SH-SY5Y (cell line): ENCODE data around the gene GET3.

Experiments
- GATA2 ChIP-seq: IDR thresholded peaks from 2 replicates; pipeline ENCODE4 v1.6.1; 2011; ENCODE audit warnings: mild to moderate bottlenecking, low read depth, low read length
- GATA3 ChIP-seq: IDR thresholded peaks from 2 replicates; pipeline ENCODE4 v1.6.1; 2011; ENCODE audit warnings: low read depth, mild to moderate bottlenecking, low read length, moderate library complexity

Gene GET3

DNA sequence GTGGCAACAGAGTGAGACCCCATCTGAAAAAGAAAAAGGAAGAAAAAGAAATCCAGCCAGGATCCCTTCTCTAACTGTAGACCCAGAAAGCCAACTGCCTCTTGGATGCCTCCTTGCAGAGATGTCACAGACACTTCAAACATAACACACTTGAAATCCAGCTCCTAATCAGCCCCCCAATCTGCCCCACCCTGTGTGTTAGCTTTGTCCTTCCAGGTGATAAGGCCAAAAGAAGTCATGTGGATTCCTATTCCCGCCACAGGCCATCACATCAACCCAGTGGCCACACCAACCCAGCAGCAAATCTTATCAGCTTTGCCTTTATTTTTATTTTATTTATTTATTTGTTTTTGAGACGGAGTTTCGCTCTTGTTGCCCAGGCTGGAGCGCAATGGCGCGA lies 22.4 kb downstream of the GET3 start:
- TF ChIP-seq GATA2: no peak
- TF ChIP-seq GATA3: no peak

DNA sequence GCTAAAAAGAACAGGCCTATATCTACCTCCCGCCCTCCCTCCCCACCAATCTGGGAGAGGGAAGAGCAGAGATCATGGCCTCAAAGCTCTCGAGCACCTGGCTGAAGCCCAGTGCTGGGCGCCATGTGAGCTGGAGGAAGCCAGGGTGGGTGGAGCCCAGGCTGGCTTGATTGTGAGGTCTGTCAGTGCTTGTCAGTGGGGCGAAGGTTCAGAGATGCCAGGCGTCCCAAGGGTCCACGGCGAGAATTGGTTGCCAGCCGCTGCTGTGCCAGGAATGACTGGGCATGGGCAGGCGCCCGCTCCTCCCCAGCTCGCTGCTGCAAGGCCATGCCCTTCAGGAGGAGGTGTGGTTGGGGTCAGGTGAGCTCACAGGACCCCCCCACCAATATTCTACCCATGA lies 25.8 kb downstream of the GET3 start:
- TF ChIP-seq GATA2 (no peak), GATA3 (no peak)

DNA sequence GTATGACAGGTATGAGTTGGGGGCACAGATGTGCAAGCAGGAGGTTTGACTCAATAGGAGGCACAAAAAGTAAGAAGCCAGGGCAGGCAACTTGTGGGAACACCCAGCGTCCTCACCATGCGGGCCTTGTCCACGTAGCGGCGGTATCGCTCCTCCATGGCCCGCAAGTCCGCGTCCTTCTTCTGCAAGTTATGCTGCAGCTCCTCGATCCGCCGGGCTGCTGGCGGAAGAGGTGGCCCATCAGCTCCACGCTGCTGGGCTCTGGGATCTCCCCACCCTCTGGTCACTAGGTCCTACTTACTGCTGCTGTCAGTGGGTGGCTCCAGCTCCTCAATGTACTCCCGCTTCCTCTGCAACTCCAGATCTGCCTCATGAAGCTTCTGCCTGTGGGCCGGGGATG lies 27.4 kb downstream of the GET3 start:
- no peak for TF ChIP-seq GATA2
- TF ChIP-seq GATA3: no peak

DNA sequence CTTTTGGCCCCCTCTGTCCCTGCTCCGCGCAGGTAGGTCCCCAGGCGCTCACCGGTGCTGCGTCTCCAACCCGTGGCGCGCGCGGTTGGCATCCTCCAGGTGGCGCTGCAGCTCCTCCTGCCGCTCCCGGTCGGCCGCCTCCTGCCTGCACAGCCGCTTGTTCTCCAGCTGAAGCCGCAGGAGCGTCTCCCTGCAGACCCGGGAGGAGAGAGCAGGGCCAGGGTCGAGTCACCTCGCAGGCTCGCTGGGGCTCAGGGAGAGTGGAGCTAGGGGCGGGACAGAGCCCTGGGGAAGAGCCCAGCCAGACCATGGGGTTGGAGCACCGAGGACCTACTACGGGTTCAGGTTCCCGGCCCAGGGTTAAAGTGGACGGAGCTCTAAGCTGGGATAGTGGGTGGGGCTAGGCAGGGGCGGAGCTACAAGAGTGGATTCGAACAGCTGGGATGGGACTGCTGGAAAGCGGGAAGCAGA lies 28.8 kb downstream of the GET3 start:
- no peak for TF ChIP-seq GATA2
- no peak for TF ChIP-seq GATA3

DNA sequence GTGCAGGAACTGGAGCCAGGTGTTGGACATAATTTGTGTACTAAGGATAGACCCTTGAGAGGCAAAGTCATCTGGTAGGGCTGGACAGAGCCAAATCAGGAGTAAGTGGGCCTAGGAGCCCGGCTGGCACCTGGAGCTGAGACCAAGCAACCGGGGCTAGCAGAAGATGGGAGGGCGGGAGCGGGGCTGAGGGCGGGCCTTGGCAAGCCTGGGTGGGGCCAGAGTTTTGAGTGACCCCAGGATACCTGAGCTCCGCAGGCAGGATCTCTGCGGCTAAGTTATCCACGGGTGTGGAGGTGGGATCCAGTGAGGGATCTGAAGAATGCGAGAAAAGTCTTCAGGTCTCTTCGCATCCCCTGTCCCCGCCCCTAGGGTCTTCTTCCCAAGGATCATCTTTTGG lies 29.9 kb downstream of the GET3 start:
- TF ChIP-seq GATA2 (no peak), GATA3 (no peak)

DNA sequence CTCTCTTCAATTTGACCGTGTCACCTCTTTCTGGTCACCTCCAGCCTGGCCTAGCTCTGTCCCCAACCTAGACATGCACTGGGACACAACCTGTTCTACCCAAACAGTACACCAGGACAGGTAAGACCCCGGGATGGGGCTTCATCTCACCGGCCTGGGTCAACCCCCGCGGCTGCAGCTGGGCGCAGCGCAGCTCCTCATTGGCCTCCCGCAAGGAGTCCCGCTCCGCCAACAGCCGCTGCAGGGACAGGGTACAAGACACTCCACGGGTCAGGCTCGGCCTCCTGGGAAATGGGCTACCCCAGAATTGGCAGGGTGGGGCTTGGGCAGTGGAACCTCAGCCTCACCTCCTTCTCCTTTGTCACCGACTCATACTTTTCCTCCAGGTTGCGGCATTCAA lies 30.4 kb downstream of the GET3 start:
- TF ChIP-seq GATA2 (no peak), GATA3 (no peak)

DNA sequence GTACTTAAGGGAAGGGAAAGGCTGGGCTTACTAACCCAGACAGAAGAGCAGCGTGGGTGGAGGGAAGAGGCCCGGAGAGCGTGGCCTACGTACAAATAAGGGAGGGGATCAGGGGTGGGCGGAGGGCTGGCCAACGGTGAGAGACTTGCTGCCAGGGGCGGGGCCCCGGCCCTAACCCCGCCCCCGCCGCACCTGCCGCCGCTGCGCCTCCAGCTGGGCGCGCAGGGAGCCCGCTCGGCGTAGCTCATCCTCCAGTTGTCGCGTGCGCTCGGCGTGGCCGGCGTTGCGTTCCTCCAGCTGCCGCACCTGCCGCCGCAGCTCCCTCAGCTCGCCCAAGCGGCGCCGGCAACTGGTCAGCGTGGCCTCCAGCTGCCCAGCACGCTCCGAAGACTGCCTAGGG lies 32.4 kb downstream of the GET3 start:
- TF ChIP-seq GATA2: no peak
- no peak for TF ChIP-seq GATA3

DNA sequence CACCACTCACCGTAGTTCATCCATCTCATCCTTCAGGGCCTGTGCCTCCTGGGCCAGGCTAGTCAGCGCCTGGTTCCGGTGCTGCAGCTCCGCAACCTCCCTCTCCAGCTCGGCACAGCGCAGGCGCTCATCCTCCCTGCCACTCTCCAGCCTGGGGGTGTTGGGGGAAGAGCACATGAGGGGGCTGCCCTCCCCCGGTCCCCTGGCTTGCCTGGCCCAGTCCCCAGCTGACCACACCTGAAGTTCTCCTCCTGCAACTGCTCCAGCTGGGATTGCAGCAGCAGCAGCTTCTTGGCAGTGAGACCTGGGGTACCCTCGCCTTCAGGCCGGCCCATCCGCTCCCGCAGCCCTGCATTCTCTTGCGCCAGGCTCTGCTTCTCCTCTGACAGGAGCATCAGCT lies 33.6 kb downstream of the GET3 start:
- TF ChIP-seq GATA3: no peak
- no peak for TF ChIP-seq GATA2

DNA sequence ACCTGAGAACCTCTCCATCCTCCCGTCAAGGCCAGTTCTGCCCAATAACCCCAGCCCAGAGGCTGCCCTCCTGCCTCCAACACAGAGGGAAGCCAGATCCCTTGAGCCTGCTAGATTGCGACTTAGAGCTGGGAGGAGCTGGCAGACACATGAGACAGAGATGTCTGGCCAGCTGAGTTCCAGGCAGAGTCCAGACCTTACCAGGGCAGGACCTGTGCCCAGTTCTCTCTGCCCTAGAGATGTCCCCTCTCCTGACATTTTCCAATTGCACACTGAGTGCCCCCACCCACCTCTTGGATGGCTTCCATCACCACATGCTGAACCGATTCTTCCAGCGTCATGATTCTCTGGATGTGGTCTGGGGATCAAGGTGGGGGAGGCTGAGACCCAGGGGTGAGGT lies 35.0 kb downstream of the GET3 start:
- TF ChIP-seq GATA3 (no peak), GATA2 (no peak)

DNA sequence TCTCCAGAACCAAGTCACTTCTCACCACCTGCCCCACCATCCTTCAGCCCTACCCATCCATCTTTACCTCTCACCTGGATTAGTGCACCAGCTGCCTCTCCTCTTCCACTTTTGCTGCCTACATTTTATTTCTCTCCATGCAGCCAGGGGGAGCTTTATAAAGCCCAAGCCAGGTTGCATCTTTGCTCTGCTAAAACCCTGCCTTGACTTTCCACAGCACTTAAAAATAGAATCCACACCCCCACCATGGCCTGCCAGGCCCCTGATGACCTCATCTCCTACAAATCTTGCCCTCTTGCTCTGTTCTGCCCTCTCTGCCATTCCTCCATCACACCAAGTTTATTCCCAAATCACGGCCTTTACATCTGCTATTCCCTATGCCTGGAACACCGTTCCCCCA lies 36.3 kb downstream of the GET3 start:
- TF ChIP-seq GATA3: no peak
- TF ChIP-seq GATA2: no peak

DNA sequence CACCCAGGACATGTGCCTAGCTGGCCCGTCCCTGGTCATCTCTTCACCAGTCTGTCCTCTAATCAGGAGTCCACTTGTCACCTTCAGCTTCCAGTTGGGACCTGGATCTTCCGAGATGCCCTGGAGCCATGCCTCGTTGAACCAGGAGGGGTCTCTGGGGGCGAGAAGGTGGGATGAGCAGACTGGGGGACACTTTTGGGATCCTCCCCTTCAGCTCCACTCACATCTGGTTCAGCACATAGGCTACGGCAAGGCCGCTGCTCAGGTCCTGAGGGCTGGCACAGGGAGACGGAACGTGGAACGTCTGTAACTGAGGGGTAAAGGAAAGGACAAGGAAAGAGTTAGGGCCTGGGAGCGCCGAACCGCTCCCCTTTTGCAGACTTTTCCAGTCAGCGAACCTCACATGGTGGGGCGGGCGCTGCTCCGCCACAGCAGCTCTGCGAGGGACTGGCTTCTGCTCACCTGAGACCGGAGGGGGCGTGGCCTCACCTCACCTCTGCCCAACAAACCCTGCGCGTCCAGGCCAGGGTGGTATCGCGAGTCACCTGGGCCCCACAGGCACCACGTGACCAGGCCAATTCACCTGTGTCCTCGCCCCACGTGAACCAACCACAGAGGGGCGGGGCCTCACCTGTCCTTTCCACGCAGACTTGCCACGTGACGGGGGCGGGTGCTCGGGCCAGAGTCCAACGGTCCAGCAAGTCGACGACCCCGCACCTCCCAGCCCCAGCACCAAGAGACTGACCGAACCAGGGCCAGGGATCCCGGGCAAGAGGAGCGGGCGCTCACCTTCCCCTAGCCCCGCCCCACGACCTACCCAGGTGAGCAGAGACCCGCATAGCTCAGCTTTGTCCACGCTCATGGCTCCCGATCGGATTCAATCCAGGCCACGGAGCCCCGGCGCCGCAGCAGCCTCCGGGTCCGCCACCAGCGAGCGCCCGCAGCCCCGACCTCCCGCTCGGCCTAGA lies 37.6 kb downstream of the GET3 start, which contains the start of gene HOOK2:
Gene HOOK2 (minus strand): TSS at position 965 of the 968 bp plus-strand sequence. CDS start 103 bp downstream, at position 862.
- TF ChIP-seq GATA3 (no peak), GATA2 (no peak)

DNA sequence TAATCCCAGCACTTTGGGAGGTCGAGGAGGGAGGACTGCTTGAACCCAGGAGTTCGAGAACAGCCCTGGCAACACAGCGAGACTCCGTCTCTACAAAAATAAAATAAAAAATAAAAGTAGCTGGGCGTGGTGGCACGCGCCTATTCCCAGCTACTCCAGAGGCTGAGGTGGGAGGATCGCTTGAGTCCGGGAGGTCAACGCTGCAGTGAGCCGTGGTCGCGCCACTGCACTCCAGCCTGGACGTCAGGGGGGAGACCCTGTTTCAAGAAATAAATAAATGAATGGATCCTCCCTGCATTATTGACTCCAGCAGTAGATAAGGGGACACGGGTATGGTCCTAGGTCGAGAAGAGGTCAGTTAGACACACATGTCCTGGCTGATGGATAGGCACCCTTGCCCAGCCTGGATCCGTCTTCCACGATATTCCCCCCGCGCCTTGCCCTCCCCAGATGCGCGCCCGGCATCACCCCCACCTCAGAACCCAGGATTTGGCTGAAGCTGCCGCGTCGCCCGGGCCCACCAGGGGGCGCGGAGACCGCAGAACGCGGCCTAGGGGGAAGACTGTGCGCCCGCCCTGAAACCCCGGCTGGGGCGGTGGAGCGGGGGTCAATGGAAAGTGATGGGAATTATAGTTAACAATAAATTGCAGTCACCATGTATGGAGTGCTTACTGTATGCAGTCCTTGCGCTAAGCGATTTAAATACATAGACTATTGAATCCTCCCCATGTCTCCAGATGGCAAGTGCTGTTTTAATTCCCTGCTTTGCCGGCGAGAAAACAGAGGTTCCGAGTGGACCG lies 40.1 kb downstream of the GET3 start:
- TF ChIP-seq GATA2: no peak
- no peak for TF ChIP-seq GATA3

DNA sequence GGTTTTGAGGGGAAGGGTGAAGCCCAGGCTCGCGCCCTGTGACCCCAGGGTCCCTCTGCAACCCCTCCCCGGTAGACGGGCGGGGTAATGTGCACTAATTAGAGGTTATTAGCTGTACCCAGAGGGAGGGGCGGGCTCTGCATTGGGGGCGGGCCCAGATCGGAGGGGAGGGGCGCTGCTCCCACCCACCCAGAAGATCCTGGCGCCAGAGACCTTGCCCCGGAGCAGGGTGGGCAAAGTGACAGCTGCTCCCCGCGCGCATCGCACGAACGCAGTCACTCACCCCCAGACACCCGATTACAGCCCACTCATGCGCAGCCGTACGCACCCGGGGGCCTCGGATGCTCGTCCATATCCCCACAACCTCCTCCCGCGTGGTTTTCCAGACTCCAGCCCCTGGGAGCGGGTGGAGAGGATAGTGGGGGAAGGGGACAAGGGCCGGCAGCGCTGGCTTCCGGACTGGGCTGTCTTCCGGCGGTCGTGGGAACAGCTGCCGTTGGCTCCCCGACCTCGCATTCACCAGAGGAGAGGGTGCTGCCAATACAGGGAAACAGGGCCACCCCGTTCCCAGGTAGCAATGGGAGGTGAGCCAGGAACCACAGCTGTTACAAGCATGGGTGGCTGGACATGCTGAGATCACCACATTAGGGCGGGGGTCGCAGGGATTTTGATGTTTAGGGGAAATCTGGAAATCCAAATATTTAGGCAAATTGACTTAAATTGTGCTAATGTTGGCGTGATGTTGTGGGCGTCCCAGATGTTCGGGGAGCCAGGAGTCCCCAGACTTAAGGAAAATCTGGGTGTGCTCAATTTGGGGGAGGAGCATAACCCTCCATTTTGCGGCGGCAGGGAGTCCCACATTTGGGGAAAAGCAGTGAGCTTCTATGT lies 41.0 kb downstream of the GET3 start:
- TF ChIP-seq GATA3 (no peak), GATA2 (0 out of 2 replicates have a peak, but pooled peaks have one; percentile 12)

DNA sequence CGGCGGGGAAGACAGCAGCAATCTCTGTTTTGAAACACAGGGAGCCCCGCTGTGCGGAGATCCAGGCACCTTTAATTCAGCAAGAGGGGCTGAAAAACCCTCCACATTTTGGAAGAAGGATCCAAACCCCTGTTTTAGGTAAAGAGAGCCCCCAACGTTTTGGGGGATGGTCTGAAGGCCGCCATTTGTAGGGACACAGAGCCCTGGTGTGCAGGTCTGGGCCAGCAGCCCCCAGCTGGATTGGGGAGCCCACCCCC lies 41.5 kb downstream of the GET3 start:
- TF ChIP-seq GATA2: no peak
